Lung (tissue), 12 donors: ENCODE results near the gene ZNF358. TPM values are rescaled to one million over a fixed set of nuclear protein-coding genes. Genes with fewer than 3 reads are reported as not detected.

Experiments
- ATAC-seq: fragments of 200-7000 bp; cut with Tn5 transposase; one replicate; pipeline ENCODE4 v1.9.1; 2020; ENCODE audit warnings: moderate number of reproducible peaks; ENCODE audit not compliant: insufficient read depth, low FRiP score
- DNase-seq, 3 donors: peaks; one replicate each; pipeline ENCODE4 v3.0.0-alpha.2; 2013 to 2017
- H3K27ac ChIP-seq, 2 donors: one replicate each; pipeline ENCODE4 v1.5.1; 2013; ENCODE audit warnings: mild to moderate bottlenecking in 2 of 2, moderate library complexity in 2 of 2, control low read depth in 1 of 2, inconsistent platforms in 1 of 2, low read depth in 1 of 2, low read length in 1 of 2
- H3K27me3 ChIP-seq, 3 donors: one replicate each; pipeline ENCODE4 v1.5.1; 2013; ENCODE audit warnings: low read length in 2 of 3; ENCODE audit not compliant: control insufficient read depth in 3 of 3, insufficient read depth in 3 of 3
- H3K36me3 ChIP-seq, 4 donors: one replicate each; pipeline ENCODE4 v1.5.1; 2013; ENCODE audit warnings: low read length in 4 of 4, mild to moderate bottlenecking in 1 of 4, moderate library complexity in 1 of 4; ENCODE audit not compliant: control insufficient read depth in 4 of 4, insufficient read depth in 4 of 4
- H3K4me1 ChIP-seq, 5 donors: one replicate each; pipeline ENCODE4 v1.5.1; 2013; ENCODE audit warnings: low read length in 5 of 5, mild to moderate bottlenecking in 2 of 5, moderate library complexity in 1 of 5; ENCODE audit not compliant: control insufficient read depth in 5 of 5, insufficient read depth in 5 of 5
- H3K4me3 ChIP-seq: one replicate; pipeline ENCODE4 v1.5.1; 2013; ENCODE audit warnings: mild to moderate bottlenecking, control low read depth, moderate library complexity
- H3K9ac ChIP-seq, 2 donors: one replicate each; pipeline ENCODE4 v1.5.1; 2013; ENCODE audit warnings: low read length in 2 of 2, control low read depth in 1 of 2; ENCODE audit not compliant: insufficient read depth in 1 of 2
- H3K9me3 ChIP-seq, 4 donors: one replicate each; pipeline ENCODE4 v1.5.1; 2013; ENCODE audit warnings: low read length in 3 of 4, mild to moderate bottlenecking in 1 of 4, moderate library complexity in 1 of 4; ENCODE audit not compliant: control insufficient read depth in 4 of 4, insufficient read depth in 3 of 4
- CTCF ChIP-seq: IDR thresholded peaks from 2 replicates; pipeline ENCODE4 v1.5.1; 2012; ENCODE audit warnings: mild to moderate bottlenecking; ENCODE audit errors: control extremely low read depth, extremely low read depth
- WGBS, 2 donors: extraction: QIAGEN DNeasy Blood & Tissue Kit; methylation state at CpG; one replicate each; pipeline ENCODE4 v1.1.7; 2013; 5-methylcytosine and 5-hydroxymethylcytosine counted together
- polyA plus RNA-seq, 2 donors: library from polyadenylated mRNA; stranded (reverse); fragments of 200-250 nt; gene quantifications; one replicate each; pipeline ENCODE4 v1.2.1, GENCODE V29; 2013
- total RNA-seq, 2 donors: library from RNA; depleted of rRNA in 1 of 2; stranded (reverse); fragments of >200 nt in 1 of 2; gene quantifications; one replicate each; pipeline ENCODE4 v1.2.1, GENCODE V29; 2014 to 2021
- donor health status: control.
- donor health status: control.
- donor health status: Bipolar disorder and iron deficiency.
- donor health status: healthy.
- donor health status: DM: yes; HTN: yes; CAD: no.

The ZNF358 gene
- total and polyA plus RNA-seq, 4 donors, result 24.2 to 71.8 (median 34.7) TPM

- TF ChIP-seq CTCF, result no peak
- no peak overlapping the region for H3K4me3 ChIP-seq
- no peak overlapping the region for H3K9ac ChIP-seq
These were observed 24.0 kb downstream of the ZNF358 start for GRCh38 chr19:7539827-7540425.

GRCh38 chr19:7540761-7541474 is 25.0 kb downstream of the ZNF358 start:
- peaks cover 0 to 8% (median 0%) of the 10 kb centered on the region in 5 donors for H3K4me1 ChIP-seq
- H3K9ac ChIP-seq, result no peak overlapping the region
- DNase-seq (no peak), ATAC-seq (no peak)
- no peak overlapping the region for H3K27ac ChIP-seq
- no peaks in the 10 kb centered on the region for H3K27me3 ChIP-seq
- WGBS, 2 donors, result 83 to 89% methylated on average over 34 to 39 of the region's 39 CpGs
- peaks cover 6 to 55% (median 10%) of the 10 kb centered on the region in 4 donors for H3K36me3 ChIP-seq
- no peaks in the 10 kb centered on the region for H3K9me3 ChIP-seq
- TF ChIP-seq CTCF, result no peak
- no peak overlapping the region for H3K4me3 ChIP-seq

More at GRCh38 chr19:7539827-7540425, 24.0 kb downstream of the ZNF358 start:
- Histone ChIP-seq H3K9me3 (no peaks in the 10 kb centered on the region), H3K27me3 (no peaks in the 10 kb centered on the region), H3K4me1 (peaks cover 0 to 8% (median 0%) of the 10 kb centered on the region in 5 donors), H3K36me3 (peaks cover 6 to 50% (median 10%) of the 10 kb centered on the region in 4 donors), H3K27ac (no peak overlapping the region)
- DNase-seq (no peak), ATAC-seq (no peak)
- 95 to 97% methylated on average over 24 to 28 of the region's 28 CpGs for WGBS, 2 donors

DNA sequence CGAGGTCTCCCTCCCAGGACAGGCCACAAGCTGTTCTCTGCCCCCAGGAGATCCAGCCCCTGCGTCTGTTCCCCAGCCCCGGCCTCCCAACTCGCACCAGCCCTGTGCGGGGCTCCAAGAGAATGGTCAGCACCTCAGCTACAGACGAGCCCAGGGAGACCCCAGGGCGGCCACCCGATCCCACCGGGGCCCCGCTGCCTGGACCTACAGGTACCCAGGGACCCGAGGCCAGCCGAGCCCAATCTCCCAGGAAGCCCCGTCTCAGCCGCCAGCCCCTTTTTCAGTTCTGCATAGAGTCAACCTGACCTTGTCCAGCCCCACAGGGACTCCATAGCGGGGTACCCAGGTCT is 25.5 kb downstream of the ZNF358 start:
- H3K4me3 ChIP-seq, result no peak overlapping the region
- no peaks in the 10 kb centered on the region for H3K27me3 ChIP-seq
- no peak for TF ChIP-seq CTCF
- WGBS, 2 donors, result 96% methylated on average over 15 of the region's 15 CpGs
- DNase-seq (no peak), ATAC-seq (no peak)
- no peak overlapping the region for H3K27ac ChIP-seq
- no peaks in the 10 kb centered on the region for H3K9me3 ChIP-seq
- peaks cover 0 to 3% (median 0%) of the 10 kb centered on the region in 5 donors for H3K4me1 ChIP-seq
- H3K36me3 ChIP-seq, result peaks cover 6 to 55% (median 11%) of the 10 kb centered on the region in 4 donors
- no peak overlapping the region for H3K9ac ChIP-seq
